ENCODE results near the gene SUSD4.
"Not testable (repeated sequence)": the region's sequence is repeated elsewhere in the genome, so short reads cannot be mapped to it uniquely, and the experiment has no call there.

SUSD4 gene

GRCh38 chr1:223401873-223402789 is 38.2 kb upstream of the SUSD4 start:
- DNase-seq (ENCODE audit: insufficient read length, low spot score) (no peak), FAIRE-seq (no peak)
- TF ChIP-seq POU2F2 (IDR thresholded peaks at IDR 0.05; ENCODE audit: low read depth, low read length) (no peak), POLR2AphosphoS5 (IDR thresholded peaks at IDR 0.05; ENCODE audit: low read depth, low read length) (no peak), TAF1 (IDR thresholded peaks at IDR 0.05; ENCODE audit: low read depth, low read length) (no peak), SPI1 (IDR thresholded peaks at IDR 0.05; ENCODE audit: low read depth, low read length) (no peak), POLR2A (IDR thresholded peaks at IDR 0.05; ENCODE audit: low read depth, low read length) (no peak)

- DNase-seq (ENCODE audit: insufficient read length, low spot score); FAIRE-seq: not testable (repeated sequence)
These were observed 35.4 kb upstream of the SUSD4 start for GRCh38 chr1:223399393-223399792.

- DNase-seq (ENCODE audit: insufficient read length, low spot score) = no peak
- no peak for TF ChIP-seq POLR2AphosphoS5 (IDR thresholded peaks at IDR 0.05; ENCODE audit: low read depth, low read length)
- TF ChIP-seq POU2F2 (IDR thresholded peaks at IDR 0.05; ENCODE audit: low read depth, low read length) = no peak
- no peak for TF ChIP-seq POLR2A (IDR thresholded peaks at IDR 0.05; ENCODE audit: low read depth, low read length)
- no peak for TF ChIP-seq SPI1 (IDR thresholded peaks at IDR 0.05; ENCODE audit: low read depth, low read length)
- no peak for TF ChIP-seq TAF1 (IDR thresholded peaks at IDR 0.05; ENCODE audit: low read depth, low read length)
- no peak for TF ChIP-seq PAX5 (IDR thresholded peaks at IDR 0.05; ENCODE audit: insufficient read depth, low read length, severe bottlenecking)
- no peak for FAIRE-seq
These were observed 30.7 kb upstream of the SUSD4 start for GRCh38 chr1:223394706-223395105.

- TF ChIP-seq POLR2AphosphoS5 (IDR thresholded peaks at IDR 0.05; ENCODE audit: low read depth, low read length) (no peak), SPI1 (IDR thresholded peaks at IDR 0.05; ENCODE audit: low read depth, low read length) (no peak), POLR2A (IDR thresholded peaks at IDR 0.05; ENCODE audit: low read depth, low read length) (no peak), TAF1 (IDR thresholded peaks at IDR 0.05; ENCODE audit: low read depth, low read length) (no peak), PAX5 (IDR thresholded peaks at IDR 0.05; ENCODE audit: insufficient read depth, low read length, severe bottlenecking) (no peak), POU2F2 (IDR thresholded peaks at IDR 0.05; ENCODE audit: low read depth, low read length) (no peak)
- FAIRE-seq (no peak), DNase-seq (ENCODE audit: insufficient read length, low spot score) (no peak)
These were observed 30.3 kb upstream of the SUSD4 start for GRCh38 chr1:223394242-223394641.

GRCh38 chr1:223393275-223394214 is 29.6 kb upstream of the SUSD4 start, which contains the start of gene CCDC185:
Gene CCDC185, plus strand, starts transcription at chr1:223393415. Its CDS starts 61 bp downstream, at chr1:223393476.
- TF ChIP-seq POLR2A (IDR thresholded peaks at IDR 0.05; ENCODE audit: low read depth, low read length) (no peak), TAF1 (IDR thresholded peaks at IDR 0.05; ENCODE audit: low read depth, low read length) (no peak), POU2F2 (IDR thresholded peaks at IDR 0.05; ENCODE audit: low read depth, low read length) (no peak), POLR2AphosphoS5 (IDR thresholded peaks at IDR 0.05; ENCODE audit: low read depth, low read length) (no peak), SPI1 (IDR thresholded peaks at IDR 0.05; ENCODE audit: low read depth, low read length) (no peak), PAX5 (IDR thresholded peaks at IDR 0.05; ENCODE audit: insufficient read depth, low read length, severe bottlenecking) (no peak)
- no peak for FAIRE-seq
- DNase-seq (ENCODE audit: insufficient read length, low spot score) = no peak

GRCh38 chr1:223390618-223391017 is 26.6 kb upstream of the SUSD4 start:
- no peak for DNase-seq (ENCODE audit: insufficient read length, low spot score)
- no peak for FAIRE-seq
- TF ChIP-seq POU2F2 (IDR thresholded peaks at IDR 0.05; ENCODE audit: low read depth, low read length) (no peak), PAX5 (IDR thresholded peaks at IDR 0.05; ENCODE audit: insufficient read depth, low read length, severe bottlenecking) (no peak), POLR2A (IDR thresholded peaks at IDR 0.05; ENCODE audit: low read depth, low read length) (no peak), TAF1 (IDR thresholded peaks at IDR 0.05; ENCODE audit: low read depth, low read length) (no peak), SPI1 (IDR thresholded peaks at IDR 0.05; ENCODE audit: low read depth, low read length) (no peak), POLR2AphosphoS5 (IDR thresholded peaks at IDR 0.05; ENCODE audit: low read depth, low read length) (no peak)

- DNase-seq (ENCODE audit: insufficient read length, low spot score) (no peak), FAIRE-seq (no peak)
These were observed 22.0 kb upstream of the SUSD4 start for GRCh38 chr1:223386013-223386412.

GRCh38 chr1:223378754-223379153 is 14.8 kb upstream of the SUSD4 start:
- no peak for TF ChIP-seq POU2F2 (IDR thresholded peaks at IDR 0.05; ENCODE audit: low read depth, low read length)
- TF ChIP-seq POLR2A (IDR thresholded peaks at IDR 0.05; ENCODE audit: low read depth, low read length) = no peak
- TF ChIP-seq TAF1 (IDR thresholded peaks at IDR 0.05; ENCODE audit: low read depth, low read length) = no peak
- TF ChIP-seq SPI1 (IDR thresholded peaks at IDR 0.05; ENCODE audit: low read depth, low read length) = no peak
- FAIRE-seq (no peak), DNase-seq (ENCODE audit: insufficient read length, low spot score) (no peak)

More at GRCh38 chr1:223386013-223386412, 22.0 kb upstream of the SUSD4 start:
- TF ChIP-seq POU2F2 (IDR thresholded peaks at IDR 0.05; ENCODE audit: low read depth, low read length) (no peak), SPI1 (IDR thresholded peaks at IDR 0.05; ENCODE audit: low read depth, low read length) (no peak), POLR2AphosphoS5 (IDR thresholded peaks at IDR 0.05; ENCODE audit: low read depth, low read length) (no peak), POLR2A (IDR thresholded peaks at IDR 0.05; ENCODE audit: low read depth, low read length) (no peak), TAF1 (IDR thresholded peaks at IDR 0.05; ENCODE audit: low read depth, low read length) (no peak), PAX5 (IDR thresholded peaks at IDR 0.05; ENCODE audit: insufficient read depth, low read length, severe bottlenecking) (no peak)

- DNase-seq (ENCODE audit: insufficient read length, low spot score) (no peak), FAIRE-seq (no peak)
- no peak for TF ChIP-seq SPI1 (IDR thresholded peaks at IDR 0.05; ENCODE audit: low read depth, low read length)
- TF ChIP-seq PAX5 (IDR thresholded peaks at IDR 0.05; ENCODE audit: insufficient read depth, low read length, severe bottlenecking) = no peak
- no peak for TF ChIP-seq POU2F2 (IDR thresholded peaks at IDR 0.05; ENCODE audit: low read depth, low read length)
- TF ChIP-seq POLR2AphosphoS5 (IDR thresholded peaks at IDR 0.05; ENCODE audit: low read depth, low read length) = no peak
- no peak for TF ChIP-seq POLR2A (IDR thresholded peaks at IDR 0.05; ENCODE audit: low read depth, low read length)
- no peak for TF ChIP-seq TAF1 (IDR thresholded peaks at IDR 0.05; ENCODE audit: low read depth, low read length)
These were observed 10.2 kb upstream of the SUSD4 start for GRCh38 chr1:223374064-223374610.
